ENCODE data around the gene FCAR.
"Not testable (repeated sequence)": the region's sequence is repeated elsewhere in the genome, so short reads cannot be mapped to it uniquely, and the experiment has no call there.

DNA sequence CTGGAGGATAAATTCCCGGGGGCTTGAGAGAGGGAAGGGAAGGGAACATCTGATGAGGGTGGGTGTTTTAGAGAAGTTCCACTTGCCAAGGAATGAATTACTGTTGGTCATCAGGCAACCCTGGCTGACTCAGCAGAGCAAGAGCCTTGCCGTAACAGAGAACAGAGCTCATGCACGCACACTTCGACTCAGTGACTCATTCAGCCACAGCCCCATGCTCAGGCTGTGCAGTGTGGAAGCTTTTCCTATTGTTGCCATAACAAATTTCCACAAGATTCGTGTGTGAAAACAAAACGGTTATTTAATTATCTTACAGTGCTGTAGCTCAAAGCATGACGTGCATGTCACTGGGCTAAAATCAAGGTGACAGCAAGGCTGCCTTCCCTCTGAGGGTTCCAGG lies 14.6 kb upstream of the FCAR start:
- not testable (repeated sequence) for TF ChIP-seq EZH2 (IDR thresholded peaks at IDR 0.05; ENCODE audit: insufficient read depth, poor library complexity, severe bottlenecking); EZH2phosphoT487 (IDR thresholded peaks at IDR 0.05; ENCODE audit: insufficient read depth, low read depth)
